ENCODE measurements around the gene AOPEP.

Gene AOPEP

GRCh38 chr9:94741866-94742265, 15.4 kb downstream of the AOPEP start:
- H3K4me3 ChIP-seq (ENCODE audit: low read depth in 1 of 2, low read length in 2 of 2), result no peak overlapping the region
- no peak overlapping the region for H3K27ac ChIP-seq (ENCODE audit: low read length)
- H3K36me3 ChIP-seq (ENCODE audit: control insufficient read depth in 1 of 2, insufficient read depth in 2 of 2, low read length in 2 of 2), result no peaks in the 10 kb centered on the region
- H3K4me1 ChIP-seq (ENCODE audit: control insufficient read depth in 1 of 2, insufficient read depth in 2 of 2, low read length in 2 of 2), result no peaks in the 10 kb centered on the region
- H3K9me3 ChIP-seq (ENCODE audit: control insufficient read depth in 1 of 2, low read length in 2 of 2), result no peaks in the 10 kb centered on the region
- no peaks in the 10 kb centered on the region for H3K27me3 ChIP-seq (ENCODE audit: low read depth, low read length)

GRCh38 chr9:94743035-94743954, 16.8 kb downstream of the AOPEP start:
- Histone ChIP-seq H3K4me1 (ENCODE audit: control insufficient read depth in 1 of 2, insufficient read depth in 2 of 2, low read length in 2 of 2) (no peaks in the 10 kb centered on the region), H3K36me3 (ENCODE audit: control insufficient read depth in 1 of 2, insufficient read depth in 2 of 2, low read length in 2 of 2) (no peaks in the 10 kb centered on the region), H3K4me3 (ENCODE audit: low read depth in 1 of 2, low read length in 2 of 2) (no peak overlapping the region), H3K9me3 (ENCODE audit: control insufficient read depth in 1 of 2, low read length in 2 of 2) (no peaks in the 10 kb centered on the region), H3K27ac (ENCODE audit: low read length) (no peak overlapping the region), H3K27me3 (ENCODE audit: low read depth, low read length) (no peaks in the 10 kb centered on the region)

GRCh38 chr9:94745806-94746540, 19.5 kb downstream of the AOPEP start:
- H3K4me1 ChIP-seq (ENCODE audit: control insufficient read depth in 1 of 2, insufficient read depth in 2 of 2, low read length in 2 of 2), result no peaks in the 10 kb centered on the region
- peaks cover 0 to 10% of the 10 kb centered on the region in 2 donors for H3K36me3 ChIP-seq (ENCODE audit: control insufficient read depth in 1 of 2, insufficient read depth in 2 of 2, low read length in 2 of 2)
- H3K9me3 ChIP-seq (ENCODE audit: control insufficient read depth in 1 of 2, low read length in 2 of 2), result peaks cover 3 to 8% of the 10 kb centered on the region in 2 donors
- H3K4me3 ChIP-seq (ENCODE audit: low read depth in 1 of 2, low read length in 2 of 2), result no peak overlapping the region
- H3K27me3 ChIP-seq (ENCODE audit: low read depth, low read length), result no peaks in the 10 kb centered on the region
- H3K27ac ChIP-seq (ENCODE audit: low read length), result no peak overlapping the region

- Histone ChIP-seq H3K36me3 (ENCODE audit: control insufficient read depth in 1 of 2, insufficient read depth in 2 of 2, low read length in 2 of 2) (peaks cover 0 to 10% of the 10 kb centered on the region in 2 donors), H3K27ac (ENCODE audit: low read length) (no peak overlapping the region), H3K4me1 (ENCODE audit: control insufficient read depth in 1 of 2, insufficient read depth in 2 of 2, low read length in 2 of 2) (no peaks in the 10 kb centered on the region), H3K27me3 (ENCODE audit: low read depth, low read length) (no peaks in the 10 kb centered on the region), H3K4me3 (ENCODE audit: low read depth in 1 of 2, low read length in 2 of 2) (no peak overlapping the region), H3K9me3 (ENCODE audit: control insufficient read depth in 1 of 2, low read length in 2 of 2) (peaks cover 3 to 8% of the 10 kb centered on the region in 2 donors)
These were observed 20.3 kb downstream of the AOPEP start for GRCh38 chr9:94746541-94747370.

- Histone ChIP-seq H3K4me1 (ENCODE audit: control insufficient read depth in 1 of 2, insufficient read depth in 2 of 2, low read length in 2 of 2) (no peaks in the 10 kb centered on the region), H3K36me3 (ENCODE audit: control insufficient read depth in 1 of 2, insufficient read depth in 2 of 2, low read length in 2 of 2) (peaks cover 5% of the 10 kb centered on the region in 2 donors), H3K9me3 (ENCODE audit: control insufficient read depth in 1 of 2, low read length in 2 of 2) (peaks cover 0 to 1% of the 10 kb centered on the region in 2 donors), H3K27me3 (ENCODE audit: low read depth, low read length) (no peaks in the 10 kb centered on the region), H3K4me3 (ENCODE audit: low read depth in 1 of 2, low read length in 2 of 2) (no peak overlapping the region), H3K27ac (ENCODE audit: low read length) (no peak overlapping the region)
These were observed 28.5 kb downstream of the AOPEP start for GRCh38 chr9:94754976-94755475.

- Histone ChIP-seq H3K27me3 (ENCODE audit: low read depth, low read length) (no peaks in the 10 kb centered on the region), H3K4me1 (ENCODE audit: control insufficient read depth in 1 of 2, insufficient read depth in 2 of 2, low read length in 2 of 2) (no peaks in the 10 kb centered on the region), H3K4me3 (ENCODE audit: low read depth in 1 of 2, low read length in 2 of 2) (no peak overlapping the region), H3K36me3 (ENCODE audit: control insufficient read depth in 1 of 2, insufficient read depth in 2 of 2, low read length in 2 of 2) (peaks cover 13 to 15% of the 10 kb centered on the region in 2 donors), H3K27ac (ENCODE audit: low read length) (no peak overlapping the region), H3K9me3 (ENCODE audit: control insufficient read depth in 1 of 2, low read length in 2 of 2) (no peaks in the 10 kb centered on the region)
These were observed 30.7 kb downstream of the AOPEP start for GRCh38 chr9:94757158-94757557.

GRCh38 chr9:94758031-94758430, 31.5 kb downstream of the AOPEP start:
- H3K4me1 ChIP-seq (ENCODE audit: control insufficient read depth in 1 of 2, insufficient read depth in 2 of 2, low read length in 2 of 2), result no peaks in the 10 kb centered on the region
- no peaks in the 10 kb centered on the region for H3K27me3 ChIP-seq (ENCODE audit: low read depth, low read length)
- H3K36me3 ChIP-seq (ENCODE audit: control insufficient read depth in 1 of 2, insufficient read depth in 2 of 2, low read length in 2 of 2), result peaks cover 13 to 15% of the 10 kb centered on the region in 2 donors
- no peaks in the 10 kb centered on the region for H3K9me3 ChIP-seq (ENCODE audit: control insufficient read depth in 1 of 2, low read length in 2 of 2)
- H3K27ac ChIP-seq (ENCODE audit: low read length), result no peak overlapping the region
- no peak overlapping the region for H3K4me3 ChIP-seq (ENCODE audit: low read depth in 1 of 2, low read length in 2 of 2)

- Histone ChIP-seq H3K36me3 (ENCODE audit: control insufficient read depth in 1 of 2, insufficient read depth in 2 of 2, low read length in 2 of 2) (peaks cover 13 to 15% of the 10 kb centered on the region in 2 donors), H3K4me1 (ENCODE audit: control insufficient read depth in 1 of 2, insufficient read depth in 2 of 2, low read length in 2 of 2) (no peaks in the 10 kb centered on the region), H3K27ac (ENCODE audit: low read length) (no peak overlapping the region), H3K9me3 (ENCODE audit: control insufficient read depth in 1 of 2, low read length in 2 of 2) (no peaks in the 10 kb centered on the region), H3K27me3 (ENCODE audit: low read depth, low read length) (no peaks in the 10 kb centered on the region), H3K4me3 (ENCODE audit: low read depth in 1 of 2, low read length in 2 of 2) (no peak overlapping the region)
These were observed 32.4 kb downstream of the AOPEP start for GRCh38 chr9:94758880-94759279.

GRCh38 chr9:94760010-94760409, 33.5 kb downstream of the AOPEP start:
- H3K36me3 ChIP-seq (ENCODE audit: control insufficient read depth in 1 of 2, insufficient read depth in 2 of 2, low read length in 2 of 2), result peaks cover 13 to 15% of the 10 kb centered on the region in 2 donors
- no peaks in the 10 kb centered on the region for H3K9me3 ChIP-seq (ENCODE audit: control insufficient read depth in 1 of 2, low read length in 2 of 2)
- no peak overlapping the region for H3K4me3 ChIP-seq (ENCODE audit: low read depth in 1 of 2, low read length in 2 of 2)
- H3K27ac ChIP-seq (ENCODE audit: low read length), result no peak overlapping the region
- no peaks in the 10 kb centered on the region for H3K4me1 ChIP-seq (ENCODE audit: control insufficient read depth in 1 of 2, insufficient read depth in 2 of 2, low read length in 2 of 2)
- H3K27me3 ChIP-seq (ENCODE audit: low read depth, low read length), result no peaks in the 10 kb centered on the region

GRCh38 chr9:94760660-94761059, 34.2 kb downstream of the AOPEP start:
- Histone ChIP-seq H3K9me3 (ENCODE audit: control insufficient read depth in 1 of 2, low read length in 2 of 2) (no peaks in the 10 kb centered on the region), H3K27ac (ENCODE audit: low read length) (no peak overlapping the region), H3K4me3 (ENCODE audit: low read depth in 1 of 2, low read length in 2 of 2) (no peak overlapping the region), H3K27me3 (ENCODE audit: low read depth, low read length) (no peaks in the 10 kb centered on the region), H3K4me1 (ENCODE audit: control insufficient read depth in 1 of 2, insufficient read depth in 2 of 2, low read length in 2 of 2) (no peaks in the 10 kb centered on the region), H3K36me3 (ENCODE audit: control insufficient read depth in 1 of 2, insufficient read depth in 2 of 2, low read length in 2 of 2) (peaks cover 13 to 15% of the 10 kb centered on the region in 2 donors)

GRCh38 chr9:94761481-94761880, 35.0 kb downstream of the AOPEP start:
- Histone ChIP-seq H3K4me1 (ENCODE audit: control insufficient read depth in 1 of 2, insufficient read depth in 2 of 2, low read length in 2 of 2) (no peaks in the 10 kb centered on the region), H3K27ac (ENCODE audit: low read length) (no peak overlapping the region), H3K27me3 (ENCODE audit: low read depth, low read length) (no peaks in the 10 kb centered on the region), H3K36me3 (ENCODE audit: control insufficient read depth in 1 of 2, insufficient read depth in 2 of 2, low read length in 2 of 2) (peaks cover 13 to 15% of the 10 kb centered on the region in 2 donors), H3K4me3 (ENCODE audit: low read depth in 1 of 2, low read length in 2 of 2) (no peak overlapping the region), H3K9me3 (ENCODE audit: control insufficient read depth in 1 of 2, low read length in 2 of 2) (no peaks in the 10 kb centered on the region)
